Gastrocnemius medialis (tissue), 4 donors: Measurements from ENCODE around the gene RTN4RL1. TPM values are rescaled to one million over a fixed set of nuclear protein-coding genes. Genes with fewer than 3 reads are reported as not detected.

Experiments used
- ATAC-seq, 2 donors: fragments of 150-250 bp; one replicate each; pipeline ENCODE4 v1.9.1; 2016
- DNase-seq, 2 donors: peaks; one replicate each; pipeline ENCODE4 v3.0.0-alpha.2; 2019
- H3K27ac ChIP-seq, 4 donors: fragments of 200-600 bp; sonication (generic); 1 replicate in 1 of 4; 2 replicates in 3 of 4; pipeline ENCODE4 v1.5.1; 2016 to 2018; ENCODE audit warnings: mild to moderate bottlenecking in 2 of 4, moderate library complexity in 1 of 4
- H3K27me3 ChIP-seq, 3 donors: fragments of 200-600 bp; sonication (generic) in 2 of 3; 1 replicate in 1 of 3; 2 replicates in 2 of 3; pipeline versions ENCODE4 v1.5.1 to v1.6.0; 2016 to 2019; ENCODE audit warnings: mild to moderate bottlenecking in 1 of 3, moderate library complexity in 1 of 3
- H3K36me3 ChIP-seq, 2 donors: fragments of 200-600 bp; sonication (generic) in 1 of 2; one replicate each; pipeline ENCODE4 v1.5.1; 2017 to 2018
- H3K4me1 ChIP-seq, 2 donors: fragments of 200-600 bp; sonication (generic) in 1 of 2; one replicate each; pipeline ENCODE4 v1.5.1; 2016 to 2017; ENCODE audit warnings: mild to moderate bottlenecking in 2 of 2
- H3K4me3 ChIP-seq, 4 donors: fragments of 200-600 bp; sonication (generic) in 3 of 4; 1 replicate in 1 of 4; 2 replicates in 3 of 4; pipeline ENCODE4 v1.5.1; 2016 to 2019; ENCODE audit warnings: mild to moderate bottlenecking in 2 of 4
- H3K9me3 ChIP-seq, 3 donors: fragments of 200-600 bp; sonication (generic) in 2 of 3; 1 replicate in 1 of 3; 2 replicates in 2 of 3; pipeline ENCODE4 v1.5.1; 2016 to 2019
- CTCF ChIP-seq, 5 experiments: fragments of 450-650 bp in 3 of 5; fragments of 200-600 bp in 2 of 5; sonication (generic) in 2 of 5; IDR thresholded peaks in 4 of 5; conservative IDR thresholded peaks in 1 of 5; 1 replicate in 4 of 5; 2 replicates in 1 of 5; pipeline ENCODE4 v1.5.1; 2016 to 2019; ENCODE audit warnings: antibody characterized with exemption in 5 of 5, mild to moderate bottlenecking in 3 of 5, moderate library complexity in 3 of 5
- POLR2A ChIP-seq, 2 donors: fragments of 450-650 bp; IDR thresholded peaks; one replicate each; pipeline ENCODE4 v1.6.1; 2017; ENCODE audit warnings: antibody characterized with exemption in 2 of 2, mild to moderate bottlenecking in 2 of 2, moderate library complexity in 2 of 2
- in situ Hi-C, 4 donors: fragments of 200-750 bp; cut with MboI; loops; one replicate each; pipeline versions ENCODE4 v1.15.0 to v1.8.0; 2017; ENCODE audit warnings: low sequenced_read_pairs in 4 of 4
- intact Hi-C: fragments of 100-400 bp; cut with DNase I; formaldehyde crosslinking; loops from one replicate; pipeline ENCODE4 v1.15.1; 2023; ENCODE audit warnings: low total_unique reads
- total RNA-seq, 4 donors: library from RNA; depleted of rRNA; stranded (reverse); fragments of >200 nt; gene quantifications; one replicate each; pipeline versions ENCODE4 v1.1.0 to v1.2.3, GENCODE V29; 2016

RTN4RL1 gene
- total RNA-seq, 4 donors from 2014 or later = 0.31 to 1.7 (median 1.2) TPM

GRCh38 chr17:1995907-1996799 lies 29.0 kb downstream of the RTN4RL1 start:
- TF ChIP-seq CTCF (IDR thresholded peaks at IDR 0.05 in 4 of 5, conservative IDR thresholded peaks at IDR 0.05 in 1 of 5) (no peak), POLR2A (IDR thresholded peaks at IDR 0.05) (no peak)
- Histone ChIP-seq H3K9me3 (no peaks in the 10 kb centered on the region), H3K36me3 (no peaks in the 10 kb centered on the region), H3K27me3 (no peaks in the 10 kb centered on the region), H3K4me3 (no peak overlapping the region), H3K4me1 (peaks cover 39 to 42% of the 10 kb centered on the region in 2 donors), H3K27ac (peak overlapping the region; percentile 91 to 97 (median 93))
- intact Hi-C loops (no loop called here), in situ Hi-C loops (no loop called here)
- DNase-seq = no peak
- ATAC-seq = no peak

- H3K4me1 ChIP-seq = peaks cover 36 to 39% of the 10 kb centered on the region in 2 donors
- DNase-seq = no peak
- TF ChIP-seq POLR2A (IDR thresholded peaks at IDR 0.05) (no peak), CTCF (IDR thresholded peaks at IDR 0.05 in 4 of 5, conservative IDR thresholded peaks at IDR 0.05 in 1 of 5) (no peak)
- in situ Hi-C loops = no loop called here
- no peak overlapping the region for H3K4me3 ChIP-seq
- H3K27ac ChIP-seq = peak overlapping the region in 3 of 4 donors; percentile 1 to 92 (median 91)
- H3K36me3 ChIP-seq = no peaks in the 10 kb centered on the region
- no peaks in the 10 kb centered on the region for H3K9me3 ChIP-seq
- ATAC-seq = no peak
- H3K27me3 ChIP-seq = no peaks in the 10 kb centered on the region
- intact Hi-C loops = no loop called here
Measured at GRCh38 chr17:1995321-1995892, 29.7 kb downstream of the RTN4RL1 start.

GRCh38 chr17:1994707-1995106 lies 30.4 kb downstream of the RTN4RL1 start:
- no peak for DNase-seq
- intact Hi-C loops (no loop called here), in situ Hi-C loops (no loop called here)
- peaks cover 29 to 32% of the 10 kb centered on the region in 2 donors for H3K4me1 ChIP-seq
- H3K36me3 ChIP-seq = no peaks in the 10 kb centered on the region
- no peaks in the 10 kb centered on the region for H3K27me3 ChIP-seq
- no peak for TF ChIP-seq POLR2A (IDR thresholded peaks at IDR 0.05)
- no peak for TF ChIP-seq CTCF (IDR thresholded peaks at IDR 0.05 in 4 of 5, conservative IDR thresholded peaks at IDR 0.05 in 1 of 5)
- H3K4me3 ChIP-seq = no peak overlapping the region
- H3K9me3 ChIP-seq = no peaks in the 10 kb centered on the region
- peak overlapping the region in 1 of 4 donors; percentile 79 for H3K27ac ChIP-seq
- no peak for ATAC-seq

- Histone ChIP-seq H3K36me3 (no peaks in the 10 kb centered on the region), H3K27me3 (no peaks in the 10 kb centered on the region), H3K9me3 (no peaks in the 10 kb centered on the region), H3K4me3 (peak overlapping the region in 2 of 4 donors; percentile 18 to 21), H3K4me1 (peaks cover 12 to 16% of the 10 kb centered on the region in 2 donors), H3K27ac (peak overlapping the region; percentile 76 to 82 (median 79))
- in situ Hi-C loops = no loop called here
- DNase-seq (peak; percentile 87 to 88), ATAC-seq (peak; percentile 93 to 94)
- intact Hi-C loops = loop anchor here (2.0 kb wide), 1 partner anchor 38 kb away; the partner anchor contains the start of gene DPH1
- TF ChIP-seq POLR2A (IDR thresholded peaks at IDR 0.05) (peak; percentile 18 to 32), CTCF (IDR thresholded peaks at IDR 0.05 in 4 of 5, conservative IDR thresholded peaks at IDR 0.05 in 1 of 5) (no peak)
Measured at GRCh38 chr17:1992541-1992940, 32.6 kb downstream of the RTN4RL1 start.
